ENCODE results near the gene RRP7A. TPM values are rescaled to one million over a fixed set of nuclear protein-coding genes. Genes with fewer than 3 reads are reported as not detected.
"Not testable (repeated sequence)": the region's sequence is repeated elsewhere in the genome, so short reads cannot be mapped to it uniquely, and the experiment has no call there.

The RRP7A gene
- total RNA-seq, 1 experiment from 2014 or later, result 50.8 TPM

DNA sequence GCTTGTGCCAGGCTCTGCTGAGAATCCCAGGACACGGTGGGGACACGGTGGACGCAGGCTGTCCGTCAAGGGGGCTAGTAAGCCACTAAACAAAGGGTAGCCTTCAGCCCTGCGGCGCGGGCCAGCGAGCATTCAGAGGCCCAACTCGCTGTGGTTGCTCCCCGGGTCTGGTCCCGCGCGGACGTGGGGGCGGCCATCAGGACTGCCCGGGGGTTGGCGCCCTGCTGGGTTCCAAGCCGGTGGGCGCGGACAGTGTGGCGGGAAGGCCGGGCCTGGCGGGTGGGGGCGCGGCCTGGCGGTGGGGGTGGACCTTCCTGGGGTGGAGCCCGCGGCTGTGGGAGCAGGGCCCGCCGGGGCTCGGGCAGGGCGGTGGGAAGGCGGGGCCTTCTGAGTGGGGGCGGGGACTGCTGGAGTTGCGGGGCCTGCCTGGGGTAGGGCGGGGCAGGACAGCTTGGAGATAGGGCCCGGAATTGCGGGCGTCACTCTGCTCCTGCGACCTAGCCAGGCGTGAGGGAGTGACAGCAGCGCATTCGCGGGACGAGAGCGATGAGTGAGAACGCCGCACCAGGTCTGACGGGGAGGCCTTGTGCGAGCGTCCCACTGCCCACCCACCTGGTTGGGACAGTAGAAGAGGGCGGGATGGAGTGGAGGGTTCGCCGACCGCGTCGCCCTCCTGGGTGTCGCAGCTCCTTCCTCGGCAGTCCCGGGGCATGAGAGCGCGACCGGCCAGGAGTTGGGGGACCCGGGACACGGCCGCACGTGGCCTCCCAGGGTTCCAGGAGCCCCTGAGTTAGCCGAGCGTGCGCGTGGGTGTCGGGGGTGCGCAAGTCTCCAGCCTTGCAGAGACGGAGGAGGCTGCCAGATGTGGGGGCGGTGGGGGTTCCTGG lies 34.1 kb upstream of the RRP7A start, which contains the start of gene SERHL2:
Gene SERHL2 (plus strand): TSS at position 482 of the 887 bp plus-strand sequence. CDS start 65 bp downstream, at position 547.
- H3K27ac ChIP-seq (ENCODE audit: low read depth, low read length), result no peak within 1 kb of the TSS
- peaks cover 0 to 4% of the 10 kb centered on the region in 2 experiments; a peak in 1 of 4 replicates for H3K4me1 ChIP-seq (ENCODE audit: control insufficient read depth in 1 of 2, insufficient read depth in 2 of 2, low read length in 2 of 2)
- H3K9me2 ChIP-seq (ENCODE audit: insufficient read depth), result no peaks in the 10 kb centered on the region
- no peak within 1 kb of the TSS for H2AFZ ChIP-seq (ENCODE audit: low read depth, low read length, poor library complexity, severe bottlenecking)
- ChIA-PET CTCF (no interaction called here), POLR2A (no interaction called here), RAD21 (ENCODE audit: low non-redundant PET in 1 of 2, low total read pairs in 2 of 2, uncharacterized antibody in 2 of 2, unreplicated experiment in 2 of 2) (no interaction called here)
- H3K4me3 ChIP-seq (replicated peaks in 1 of 2; ENCODE audit: low read depth in 1 of 2, low read length in 2 of 2), result no peak within 1 kb of the TSS
- no peaks in the 10 kb centered on the region for H3K9me3 ChIP-seq (ENCODE audit: control insufficient read depth in 1 of 2, insufficient read depth in 1 of 2, low read depth in 1 of 2, low read length in 2 of 2)
- no TSS peak for BruUV-seq (replicated peaks)
- no peaks in the 10 kb centered on the region for H3K79me2 ChIP-seq (ENCODE audit: insufficient read depth, low read length)
- no peaks in the 10 kb centered on the region for H3K36me3 ChIP-seq (ENCODE audit: control insufficient read depth in 1 of 2, insufficient read depth in 2 of 2, low read length in 2 of 2)
- TF ChIP-seq EZH2 (IDR thresholded peaks at IDR 0.05), result no peak
- no peak for TF ChIP-seq CBX3 (IDR thresholded peaks at IDR 0.05; ENCODE audit: low read depth)
- H3K27me3 ChIP-seq (ENCODE audit: insufficient read depth, low read length), result no peaks in the 10 kb centered on the region
- no peak within 1 kb of the TSS for H3K9ac ChIP-seq (ENCODE audit: low read length)
- DNase-seq (ENCODE audit: low read depth, low spot score), result no peak
- no peaks in the 10 kb centered on the region for H4K20me1 ChIP-seq (ENCODE audit: insufficient read depth)
- H3K4me2 ChIP-seq (ENCODE audit: low read length), result no peak within 1 kb of the TSS
- ATAC-seq, result peak; percentile 73
- intact Hi-C loops (cut with micrococcal nuclease), result no loop called here

DNA sequence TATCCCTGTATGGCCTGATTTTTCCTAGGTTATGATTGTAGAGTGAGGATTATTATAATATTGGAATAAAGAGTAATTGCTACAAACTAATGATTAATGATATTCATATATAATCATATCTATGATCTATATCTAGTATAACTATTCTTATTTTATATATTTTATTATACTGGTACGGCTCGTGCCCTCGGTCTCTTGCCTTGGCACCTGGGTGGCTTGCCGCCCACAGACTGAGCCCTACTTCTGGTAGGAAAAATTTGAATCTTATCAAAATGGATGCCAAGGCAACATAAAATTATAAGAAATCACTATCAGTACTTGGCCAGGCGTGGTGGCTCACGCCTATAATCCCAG lies 32.7 kb upstream of the RRP7A start:
- H3K4me2 ChIP-seq (ENCODE audit: low read length); H2AFZ ChIP-seq (ENCODE audit: low read depth, low read length, poor library complexity, severe bottlenecking); H3K27ac ChIP-seq (ENCODE audit: low read depth, low read length); POLR2A ChIA-PET; ATAC-seq; DNase-seq (ENCODE audit: low read depth, low spot score); intact Hi-C loops (cut with micrococcal nuclease); H3K79me2 ChIP-seq (ENCODE audit: insufficient read depth, low read length); H3K36me3 ChIP-seq (ENCODE audit: control insufficient read depth in 1 of 2, insufficient read depth in 2 of 2, low read length in 2 of 2); BruUV-seq (replicated peaks); H3K4me3 ChIP-seq (replicated peaks in 1 of 2; ENCODE audit: low read depth in 1 of 2, low read length in 2 of 2); H3K4me1 ChIP-seq (ENCODE audit: control insufficient read depth in 1 of 2, insufficient read depth in 2 of 2, low read length in 2 of 2); H3K9ac ChIP-seq (ENCODE audit: low read length); H3K9me2 ChIP-seq (ENCODE audit: insufficient read depth); H3K9me3 ChIP-seq (ENCODE audit: control insufficient read depth in 1 of 2, insufficient read depth in 1 of 2, low read depth in 1 of 2, low read length in 2 of 2); RAD21 ChIA-PET (ENCODE audit: low non-redundant PET in 1 of 2, low total read pairs in 2 of 2, uncharacterized antibody in 2 of 2, unreplicated experiment in 2 of 2); H3K27me3 ChIP-seq (ENCODE audit: insufficient read depth, low read length); H4K20me1 ChIP-seq (ENCODE audit: insufficient read depth): not testable (repeated sequence)
- CTCF ChIA-PET, result interaction anchor here (0.9 kb wide), 1 partner anchor 75 kb away, joined by 3 read pairs; no protein-coding TSS in a partner anchor

Data from HCT116 (cell line).